ENCODE data around the gene KIAA0753. TPM values are rescaled to one million over a fixed set of nuclear protein-coding genes. Genes with fewer than 3 reads are reported as not detected.

Gene KIAA0753
- total RNA-seq, 1 experiment from 2014 or later = 25.9 TPM

- Mint-ChIP-seq H3K4me1 (ENCODE audit: low read depth, unreplicated experiment) (peaks cover 24% of the 10 kb centered on the region), H3K27me3 (ENCODE audit: unreplicated experiment) (no peaks in the 10 kb centered on the region), H3K36me3 (ENCODE audit: insufficient read depth, unreplicated experiment) (peaks cover 26% of the 10 kb centered on the region), H3K9me3 (ENCODE audit: low read depth, unreplicated experiment) (no peaks in the 10 kb centered on the region), H3K4me3 (ENCODE audit: low read depth, unreplicated experiment) (no peak overlapping the region), H3K27ac (ENCODE audit: unreplicated experiment) (no peak overlapping the region)
- BruUV-seq (replicated peaks) = no TSS peak
- intact Hi-C loops (cut with micrococcal nuclease; ENCODE audit: unreplicated experiment) = no loop called here
- CTCF ChIA-PET = no interaction called here
- TF ChIP-seq CTCF (IDR thresholded peaks at IDR 0.05; ENCODE audit: unreplicated experiment) = no peak
- no peak for DNase-seq
Observed at GRCh38 chr17:6589266-6589946, 51.1 kb downstream of the KIAA0753 start.

- Mint-ChIP-seq H3K4me3 (ENCODE audit: low read depth, unreplicated experiment) (no peak overlapping the region), H3K36me3 (ENCODE audit: insufficient read depth, unreplicated experiment) (peaks cover 31% of the 10 kb centered on the region), H3K9me3 (ENCODE audit: low read depth, unreplicated experiment) (peaks cover 4% of the 10 kb centered on the region), H3K4me1 (ENCODE audit: low read depth, unreplicated experiment) (peaks cover 24% of the 10 kb centered on the region), H3K27ac (ENCODE audit: unreplicated experiment) (no peak overlapping the region), H3K27me3 (ENCODE audit: unreplicated experiment) (no peaks in the 10 kb centered on the region)
- intact Hi-C loops (cut with micrococcal nuclease; ENCODE audit: unreplicated experiment) = no loop called here
- no peak for DNase-seq
- no TSS peak for BruUV-seq (replicated peaks)
- CTCF ChIA-PET = no interaction called here
- no peak for TF ChIP-seq CTCF (IDR thresholded peaks at IDR 0.05; ENCODE audit: unreplicated experiment)
Observed at GRCh38 chr17:6588165-6588564, 52.3 kb downstream of the KIAA0753 start.

GRCh38 chr17:6587310-6587709, 53.2 kb downstream of the KIAA0753 start:
- Mint-ChIP-seq H3K9me3 (ENCODE audit: low read depth, unreplicated experiment) (peaks cover 8% of the 10 kb centered on the region), H3K27me3 (ENCODE audit: unreplicated experiment) (no peaks in the 10 kb centered on the region), H3K4me1 (ENCODE audit: low read depth, unreplicated experiment) (peaks cover 20% of the 10 kb centered on the region), H3K27ac (ENCODE audit: unreplicated experiment) (no peak overlapping the region), H3K36me3 (ENCODE audit: insufficient read depth, unreplicated experiment) (peaks cover 32% of the 10 kb centered on the region), H3K4me3 (ENCODE audit: low read depth, unreplicated experiment) (no peak overlapping the region)
- DNase-seq = no peak
- intact Hi-C loops (cut with micrococcal nuclease; ENCODE audit: unreplicated experiment) = no loop called here
- no peak for TF ChIP-seq CTCF (IDR thresholded peaks at IDR 0.05; ENCODE audit: unreplicated experiment)
- CTCF ChIA-PET = no interaction called here
- BruUV-seq (replicated peaks) = no TSS peak

GRCh38 chr17:6583411-6583810, 57.1 kb downstream of the KIAA0753 start:
- no peaks in the 10 kb centered on the region for H3K27me3 Mint-ChIP-seq (ENCODE audit: unreplicated experiment)
- H3K4me1 Mint-ChIP-seq (ENCODE audit: low read depth, unreplicated experiment) = no peaks in the 10 kb centered on the region
- no peak overlapping the region for H3K27ac Mint-ChIP-seq (ENCODE audit: unreplicated experiment)
- BruUV-seq (replicated peaks) = no TSS peak
- intact Hi-C loops (cut with micrococcal nuclease; ENCODE audit: unreplicated experiment) = no loop called here
- no peak for DNase-seq
- CTCF ChIA-PET = interaction anchor here (0.6 kb wide), 1 partner anchor 77 kb away, joined by 3 read pairs; no protein-coding TSS in a partner anchor
- no peak overlapping the region for H3K4me3 Mint-ChIP-seq (ENCODE audit: low read depth, unreplicated experiment)
- H3K9me3 Mint-ChIP-seq (ENCODE audit: low read depth, unreplicated experiment) = peaks cover 10% of the 10 kb centered on the region
- TF ChIP-seq CTCF (IDR thresholded peaks at IDR 0.05; ENCODE audit: unreplicated experiment) = no peak
- peaks cover 23% of the 10 kb centered on the region for H3K36me3 Mint-ChIP-seq (ENCODE audit: insufficient read depth, unreplicated experiment)

Measured in Calu3 (cell line).